Colonic mucosa (tissue), 4 donors: ENCODE data around the gene SYPL2. TPM values are rescaled to one million over a fixed set of nuclear protein-coding genes. Genes with fewer than 3 reads are reported as not detected.
A peak's percentile ranks its signal among the peaks of the same experiment; 100 is the strongest.

Source experiments
- DNase-seq: peaks from one replicate; pipeline ENCODE4 v3.0.0-alpha.2; 2020
- H3K27ac ChIP-seq: fragments of 200-600 bp; one replicate; pipeline ENCODE4 v1.8.0; 2021
- H3K27me3 ChIP-seq: fragments of 200-600 bp; one replicate; pipeline ENCODE4 v1.8.0; 2021
- H3K36me3 ChIP-seq: fragments of 200-600 bp; one replicate; pipeline ENCODE4 v1.8.0; 2021
- H3K4me1 ChIP-seq: fragments of 200-600 bp; one replicate; pipeline ENCODE4 v1.8.0; 2021; ENCODE audit warnings: mild to moderate bottlenecking
- H3K4me3 ChIP-seq: fragments of 200-600 bp; one replicate; pipeline ENCODE4 v1.8.0; 2021
- H3K9ac ChIP-seq, 2 donors: one replicate each; pipeline ENCODE4 v1.7.0; 2013; ENCODE audit warnings: control low read depth in 2 of 2, low read depth in 2 of 2, low read length in 2 of 2
- H3K9me3 ChIP-seq: fragments of 200-600 bp; one replicate; pipeline ENCODE4 v1.8.0; 2021
- intact Hi-C: fragments of 100-400 bp; cut with DNase I; formaldehyde crosslinking; loops from one replicate; pipeline ENCODE4 v1.14.1; 2022
- total RNA-seq, 2 donors: library from RNA; stranded (reverse); fragmentation: NEBNext Ultra II Directional in 1 of 2; extraction: Animal tissue kit (Norgen Biotek cat#: 25700) in 1 of 2; gene quantifications; one replicate each; pipeline ENCODE4 v1.2.1, GENCODE V29; 2021
- TF ChIP-seq, protein P1 (sequence below): fragments of 200-600 bp; IDR thresholded peaks from one replicate; pipeline ENCODE4 v1.8.0; 2022; ENCODE audit warnings: antibody characterized with exemption, mild to moderate bottlenecking
- donor health status: healthy.
- donor health status: DM: no; HTN: no; CAD: no.
- donor health status: DM: no; HTN: no; CAD: no.

SYPL2 gene
- total RNA-seq, 2 donors from 2014 or later, result 0.12 to 0.35 TPM

DNA sequence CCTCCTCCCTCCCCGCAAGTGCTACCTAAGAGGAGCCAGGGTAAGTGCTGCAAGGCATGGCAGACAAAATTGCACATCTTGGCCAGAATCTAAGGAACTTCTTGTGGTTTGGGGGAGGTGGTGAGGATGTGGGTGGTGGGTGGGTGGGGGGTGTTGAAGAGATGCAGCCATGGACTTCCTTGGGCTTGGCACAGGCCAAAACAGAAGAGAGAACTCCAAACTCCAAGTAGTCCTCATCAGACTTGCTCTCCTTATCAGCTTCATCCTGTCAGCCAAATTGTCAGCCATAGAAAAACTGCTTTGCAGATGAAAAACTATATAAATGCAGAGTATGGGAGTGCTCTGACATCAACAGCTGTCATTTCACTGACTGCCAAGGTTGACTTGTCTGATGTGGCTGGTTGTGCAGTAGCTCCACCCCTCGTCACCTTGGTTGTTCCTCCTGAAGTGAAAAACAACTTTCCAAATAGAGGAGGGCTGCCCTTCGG is 36.1 kb downstream of the SYPL2 start:
- Histone ChIP-seq H3K27ac (no peak overlapping the region), H3K27me3 (no peaks in the 10 kb centered on the region)

DNA sequence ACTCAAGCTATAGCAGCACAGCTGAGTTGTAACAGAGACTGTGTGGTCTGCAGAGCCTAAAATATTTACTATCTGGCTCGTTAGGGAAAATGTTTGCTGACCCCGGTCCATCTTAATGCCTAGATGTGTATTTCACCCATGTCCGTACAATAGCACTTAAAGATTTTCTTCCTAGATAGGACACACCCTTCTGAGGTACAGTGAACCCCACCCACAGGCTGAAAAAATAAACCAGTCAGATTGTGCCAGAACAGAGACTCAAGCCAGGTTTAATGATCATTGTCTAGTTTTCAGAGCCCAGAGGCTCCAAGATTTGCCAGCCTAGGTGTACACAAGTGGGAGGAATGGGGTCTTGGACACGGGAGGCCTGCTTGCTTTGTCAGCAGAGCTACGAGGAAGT is 37.6 kb downstream of the SYPL2 start:
- DNase-seq, result peak; percentile 46
- no peaks in the 10 kb centered on the region for H3K36me3 ChIP-seq
- H3K27ac ChIP-seq, result no peak overlapping the region

More for the DNA sequence above, 36.1 kb downstream of the SYPL2 start:
- intact Hi-C loops, result no loop called here
- DNase-seq, result no peak
- Histone ChIP-seq H3K4me3 (no peak overlapping the region), H3K36me3 (no peaks in the 10 kb centered on the region), H3K4me1 (peaks cover 16% of the 10 kb centered on the region), H3K9me3 (no peaks in the 10 kb centered on the region), H3K9ac (no peak overlapping the region)
- TF ChIP-seq, protein P1, sequence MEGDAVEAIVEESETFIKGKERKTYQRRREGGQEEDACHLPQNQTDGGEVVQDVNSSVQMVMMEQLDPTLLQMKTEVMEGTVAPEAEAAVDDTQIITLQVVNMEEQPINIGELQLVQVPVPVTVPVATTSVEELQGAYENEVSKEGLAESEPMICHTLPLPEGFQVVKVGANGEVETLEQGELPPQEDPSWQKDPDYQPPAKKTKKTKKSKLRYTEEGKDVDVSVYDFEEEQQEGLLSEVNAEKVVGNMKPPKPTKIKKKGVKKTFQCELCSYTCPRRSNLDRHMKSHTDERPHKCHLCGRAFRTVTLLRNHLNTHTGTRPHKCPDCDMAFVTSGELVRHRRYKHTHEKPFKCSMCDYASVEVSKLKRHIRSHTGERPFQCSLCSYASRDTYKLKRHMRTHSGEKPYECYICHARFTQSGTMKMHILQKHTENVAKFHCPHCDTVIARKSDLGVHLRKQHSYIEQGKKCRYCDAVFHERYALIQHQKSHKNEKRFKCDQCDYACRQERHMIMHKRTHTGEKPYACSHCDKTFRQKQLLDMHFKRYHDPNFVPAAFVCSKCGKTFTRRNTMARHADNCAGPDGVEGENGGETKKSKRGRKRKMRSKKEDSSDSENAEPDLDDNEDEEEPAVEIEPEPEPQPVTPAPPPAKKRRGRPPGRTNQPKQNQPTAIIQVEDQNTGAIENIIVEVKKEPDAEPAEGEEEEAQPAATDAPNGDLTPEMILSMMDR, result no peak

DNA sequence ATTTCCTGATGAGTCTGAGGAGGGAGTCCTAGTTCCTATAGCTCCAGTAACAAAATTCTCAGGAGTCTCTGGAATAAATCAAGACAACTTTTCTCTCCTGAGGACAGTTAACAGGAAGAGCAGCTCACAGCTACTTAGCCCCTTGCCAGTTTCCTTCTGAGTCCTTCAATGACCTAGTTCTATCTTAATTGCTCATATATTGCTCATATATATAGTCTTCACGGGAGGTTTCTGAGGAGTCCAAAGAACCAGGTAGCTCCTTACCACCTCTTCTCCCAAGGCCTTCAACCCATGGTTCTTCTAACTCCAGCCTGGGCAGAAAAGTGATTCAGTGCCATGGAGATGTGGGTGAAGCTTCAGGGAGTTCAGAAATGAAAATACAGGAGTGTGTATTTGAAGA is 38.6 kb downstream of the SYPL2 start:
- Histone ChIP-seq H3K4me3 (no peak overlapping the region), H3K9ac (no peak overlapping the region), H3K27me3 (no peaks in the 10 kb centered on the region), H3K36me3 (no peaks in the 10 kb centered on the region), H3K27ac (no peak overlapping the region), H3K9me3 (no peaks in the 10 kb centered on the region), H3K4me1 (peaks cover 5% of the 10 kb centered on the region)
- no peak for DNase-seq
- intact Hi-C loops, result no loop called here
- TF ChIP-seq, protein P1, result no peak

More for the DNA sequence above, 37.6 kb downstream of the SYPL2 start:
- TF ChIP-seq, protein P1, result no peak
- Histone ChIP-seq H3K9me3 (no peaks in the 10 kb centered on the region), H3K4me1 (peaks cover 13% of the 10 kb centered on the region), H3K4me3 (no peak overlapping the region), H3K9ac (no peak overlapping the region), H3K27me3 (no peaks in the 10 kb centered on the region)
- intact Hi-C loops, result no loop called here

DNA sequence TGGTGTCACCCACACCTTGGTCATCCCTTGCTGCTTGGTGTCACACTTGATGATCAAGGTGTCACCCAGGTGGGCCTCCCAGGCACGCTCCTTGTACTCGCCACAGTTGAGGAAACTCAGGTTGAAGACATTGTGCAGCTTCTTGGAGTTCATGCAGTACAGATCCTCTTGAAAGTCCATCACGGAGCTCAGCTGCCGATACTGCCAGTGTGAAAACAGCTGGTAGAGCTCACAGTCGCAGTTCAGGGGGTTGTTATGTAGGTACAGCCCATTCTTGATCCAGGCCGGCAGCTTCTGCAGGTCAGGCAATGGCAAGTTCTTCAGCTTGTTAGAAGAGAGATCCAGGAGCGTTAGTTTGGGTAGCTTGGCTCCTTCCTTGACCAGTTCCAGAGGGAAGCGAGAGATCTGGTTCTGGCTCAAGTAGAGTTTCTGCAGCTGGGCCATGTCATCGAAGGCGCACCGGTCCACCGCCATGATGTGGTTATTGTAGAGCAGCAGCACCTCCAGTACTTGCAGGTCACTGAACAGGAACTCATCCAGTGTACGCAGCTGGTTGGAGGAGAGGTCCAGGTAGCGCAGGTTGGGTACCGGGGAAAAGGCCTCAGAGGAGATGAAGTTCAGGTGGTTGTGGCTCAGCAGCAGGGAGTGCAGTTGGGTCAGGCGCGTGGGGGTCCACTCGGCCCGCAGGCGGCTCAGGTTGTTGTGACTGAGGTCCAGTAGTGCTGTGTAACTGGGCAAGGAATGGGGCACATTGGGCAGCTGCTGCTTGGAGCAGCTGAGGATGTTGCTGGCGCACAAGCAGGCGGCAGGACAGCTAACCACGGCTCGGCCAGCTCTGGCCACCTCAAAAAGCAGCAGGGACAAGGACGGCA is 41.9 kb downstream of the SYPL2 start:
- TF ChIP-seq, protein P1, result no peak
- no peak overlapping the region for H3K4me3 ChIP-seq
- no peak for DNase-seq
- H3K27me3 ChIP-seq, result no peaks in the 10 kb centered on the region
- no peaks in the 10 kb centered on the region for H3K36me3 ChIP-seq
- intact Hi-C loops, result no loop called here
- H3K9me3 ChIP-seq, result no peaks in the 10 kb centered on the region
- no peak overlapping the region for H3K9ac ChIP-seq
- no peak overlapping the region for H3K27ac ChIP-seq
- no peaks in the 10 kb centered on the region for H3K4me1 ChIP-seq

DNA sequence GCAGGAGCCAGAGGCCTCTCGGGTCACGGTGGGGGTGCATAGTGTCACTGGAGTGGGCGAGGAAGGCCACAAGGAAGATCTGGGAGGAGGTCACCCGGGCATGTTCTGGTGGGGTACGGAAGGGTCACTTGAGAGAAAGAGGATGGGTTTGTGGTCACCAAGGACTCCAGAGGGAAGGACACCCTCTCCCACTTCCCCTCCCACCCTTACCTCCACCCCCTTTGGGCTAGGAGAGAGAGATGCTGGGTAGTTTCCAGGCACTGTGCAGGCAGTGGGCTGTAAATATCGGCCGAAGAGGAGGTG is 42.5 kb downstream of the SYPL2 start:
- no peak overlapping the region for H3K27ac ChIP-seq

More for the DNA sequence above, 42.5 kb downstream of the SYPL2 start:
- H3K9ac ChIP-seq, result peak overlapping the region in 1 of 2 donors; percentile 86
- no peaks in the 10 kb centered on the region for H3K36me3 ChIP-seq
- TF ChIP-seq, protein P1, result no peak
- H3K4me1 ChIP-seq, result no peaks in the 10 kb centered on the region
- intact Hi-C loops, result no loop called here
- DNase-seq, result no peak
- no peaks in the 10 kb centered on the region for H3K9me3 ChIP-seq
- H3K27me3 ChIP-seq, result no peaks in the 10 kb centered on the region
- H3K4me3 ChIP-seq, result peak overlapping the region; percentile 73
